Kidney (tissue), 14 donors: ENCODE results near the gene MMP14. TPM values are rescaled to one million over a fixed set of nuclear protein-coding genes. Genes with fewer than 3 reads are reported as not detected.
"Not testable (repeated sequence)": the region's sequence is repeated elsewhere in the genome, so short reads cannot be mapped to it uniquely, and the experiment has no call there.

Experiments used
- DNase-seq, 5 donors: peaks; one replicate each; pipeline ENCODE4 v3.0.0-alpha.2; 2013 to 2020
- FAIRE-seq: peaks from 2 replicates; lab custom pipeline; 2012; peaks lifted over from hg19 to GRCh38; lab: Jason Lieb, UNC
- H3K27ac ChIP-seq, 2 donors: one replicate each; pipeline ENCODE4 v1.7.0; 2013; ENCODE audit warnings: low read depth in 2 of 2, low read length in 2 of 2, inconsistent platforms in 1 of 2
- H3K27me3 ChIP-seq: one replicate; pipeline ENCODE4 v1.7.1; 2013; ENCODE audit warnings: low read length, inconsistent platforms; ENCODE audit not compliant: control insufficient read depth, insufficient read depth
- H3K36me3 ChIP-seq, 3 donors: one replicate each; pipeline versions ENCODE4 v1.7.0 to v1.7.1; 2013; ENCODE audit warnings: low read length in 3 of 3, control low read depth in 1 of 3, inconsistent platforms in 1 of 3; ENCODE audit not compliant: insufficient read depth in 3 of 3, control insufficient read depth in 2 of 3
- H3K4me1 ChIP-seq, 3 donors: one replicate each; pipeline versions ENCODE4 v1.7.0 to v1.7.1; 2013; ENCODE audit warnings: low read length in 3 of 3, inconsistent platforms in 1 of 3, low read depth in 1 of 3; ENCODE audit not compliant: control insufficient read depth in 2 of 3, insufficient read depth in 2 of 3
- H3K4me3 ChIP-seq, 3 donors: one replicate each; pipeline versions ENCODE4 v1.7.0 to v1.8.1; 2013; ENCODE audit warnings: low read length in 3 of 3, control low read depth in 1 of 3, inconsistent platforms in 1 of 3
- H3K9ac ChIP-seq, 3 donors: one replicate each; pipeline versions ENCODE4 v1.7.0 to v1.7.1; 2013; ENCODE audit warnings: low read length in 3 of 3, control low read depth in 1 of 3, inconsistent platforms in 1 of 3
- H3K9me3 ChIP-seq, 3 donors: one replicate each; pipeline versions ENCODE4 v1.7.0 to v1.7.1; 2013; ENCODE audit warnings: low read length in 3 of 3, control low read depth in 1 of 3, inconsistent platforms in 1 of 3; ENCODE audit not compliant: control insufficient read depth in 2 of 3, insufficient read depth in 1 of 3
- CTCF ChIP-seq: IDR thresholded peaks from 3 replicates; pipeline ENCODE4 v1.5.1; 2012; ENCODE audit warnings: mild to moderate bottlenecking, moderate library complexity, borderline replicate concordance; ENCODE audit not compliant: insufficient read depth; ENCODE audit errors: extremely low read depth
- intact Hi-C: fragments of 100-400 bp; cut with DNase I; formaldehyde crosslinking; loops from one replicate; pipeline ENCODE4 v1.11.1; 2022
- polyA plus RNA-seq: library from polyadenylated mRNA; stranded (reverse); fragments of 350-450 nt; fragmentation: Illumina TruSeq; extraction: RNeasy Lipid Tissue Mini Kit (QIAGEN cat#74804); gene quantifications from one replicate; pipeline ENCODE4 v1.2.3, GENCODE V29; 2014; ENCODE audit warnings: low read depth, low replicate concordance; ENCODE audit not compliant: insufficient read depth
- total RNA-seq: library from RNA; stranded (reverse); fragmentation: NEBNext Ultra II Directional; extraction: Animal tissue kit (Norgen Biotek cat#: 25700); gene quantifications from one replicate; pipeline ENCODE4 v1.2.1, GENCODE V29; 2021
- donor health status: control.
- donor health status: control.
- donor health status: control.
- donor health status: control.
- donor health status: control.
- donor health status: DM: yes; HTN: yes; CAD: no.
- donor health status: Normal renal cell carcinoma (clear cell type).

The MMP14 gene
- total and polyA plus RNA-seq, 2 donors from 2014 or later, result 30.1 to 108 TPM

- H3K9me3 ChIP-seq, result no peaks in the 10 kb centered on the region
- no peak for FAIRE-seq
- H3K4me1 ChIP-seq, result peaks cover 0 to 10% (median 8%) of the 10 kb centered on the region in 3 donors
- no peaks in the 10 kb centered on the region for H3K36me3 ChIP-seq
- TF ChIP-seq CTCF, result no peak
- H3K4me3 ChIP-seq, result no peak overlapping the region
- H3K9ac ChIP-seq, result no peak overlapping the region
- intact Hi-C loops, result no loop called here
- no peak overlapping the region for H3K27ac ChIP-seq
- DNase-seq, result no peak
- no peaks in the 10 kb centered on the region for H3K27me3 ChIP-seq
Observed at GRCh38 chr14:22803687-22803974, 32.8 kb upstream of the MMP14 start.

- H3K4me3 ChIP-seq, DNase-seq, H3K9ac ChIP-seq, H3K27ac ChIP-seq, FAIRE-seq, H3K27me3 ChIP-seq, H3K36me3 ChIP-seq, H3K4me1 ChIP-seq, H3K9me3 ChIP-seq, intact Hi-C loops: not testable (repeated sequence)
Observed at GRCh38 chr14:22805235-22805634, 31.1 kb upstream of the MMP14 start.

- peak overlapping the region in 1 of 3 donors; percentile 19 for H3K9ac ChIP-seq
- DNase-seq, result no peak
- no peaks in the 10 kb centered on the region for H3K27me3 ChIP-seq
- peak overlapping the region in 2 of 3 donors; percentile 32 to 38 for H3K4me3 ChIP-seq
- FAIRE-seq, result no peak
- no peaks in the 10 kb centered on the region for H3K36me3 ChIP-seq
- peaks cover 0 to 4% (median 0%) of the 10 kb centered on the region in 3 donors for H3K4me1 ChIP-seq
- H3K9me3 ChIP-seq, result no peaks in the 10 kb centered on the region
- no peak for TF ChIP-seq CTCF
- peak overlapping the region; percentile 69 to 76 for H3K27ac ChIP-seq
- intact Hi-C loops, result no loop called here
Observed at GRCh38 chr14:22807432-22808087, 28.8 kb upstream of the MMP14 start.

- H3K27ac ChIP-seq, result peak overlapping the region; percentile 40 to 76
- DNase-seq, result no peak
- H3K4me1 ChIP-seq, result peaks cover 0 to 1% (median 0%) of the 10 kb centered on the region in 3 donors
- intact Hi-C loops, result no loop called here
- H3K9ac ChIP-seq, result no peak overlapping the region
- no peaks in the 10 kb centered on the region for H3K27me3 ChIP-seq
- no peaks in the 10 kb centered on the region for H3K36me3 ChIP-seq
- H3K9me3 ChIP-seq, result no peaks in the 10 kb centered on the region
- TF ChIP-seq CTCF, result no peak
- H3K4me3 ChIP-seq, result peak overlapping the region in 1 of 3 donors; percentile 25
- no peak for FAIRE-seq
Observed at GRCh38 chr14:22808388-22809209, 27.8 kb upstream of the MMP14 start.
